Type B pancreatic cell (in vitro differentiated cells): ENCODE data around the gene PODXL. TPM values are rescaled to one million over a fixed set of nuclear protein-coding genes. Genes with fewer than 3 reads are reported as not detected.

ENCODE experiments used
- DNase-seq: peaks from one replicate; pipeline ENCODE4 v3.0.0; 2021; ENCODE audit warnings: mixed read lengths; ENCODE audit not compliant: unreplicated experiment; ENCODE audit errors: extremely low spot score
- H3K27ac Mint-ChIP-seq: 2 replicates; pipeline ENCODE4 v1.8.0; 2021; ENCODE audit warnings: mild to moderate bottlenecking, mixed read lengths
- H3K27me3 Mint-ChIP-seq: 2 replicates; pipeline ENCODE4 v1.8.0; 2021; ENCODE audit warnings: mixed read lengths
- H3K36me3 Mint-ChIP-seq: 2 replicates; pipeline ENCODE4 v1.8.0; 2021; ENCODE audit warnings: mixed read lengths
- H3K4me1 Mint-ChIP-seq: one replicate; pipeline ENCODE4 v1.8.0; 2021; ENCODE audit warnings: mixed read lengths; ENCODE audit not compliant: unreplicated experiment
- H3K4me3 Mint-ChIP-seq: 2 replicates; pipeline ENCODE4 v1.8.0; 2021; ENCODE audit warnings: mild to moderate bottlenecking, mixed read lengths
- H3K9me3 Mint-ChIP-seq: 2 replicates; pipeline ENCODE4 v1.8.0; 2021; ENCODE audit warnings: mixed read lengths
- CTCF ChIP-seq: fragments of 200-600 bp; sonication (generic); conservative IDR thresholded peaks from 2 replicates; pipeline ENCODE4 v1.5.0; 2021; ENCODE audit warnings: antibody characterized with exemption, mild to moderate bottlenecking
- total RNA-seq: library from RNA; stranded (reverse); gene quantifications from 2 replicates; pipeline ENCODE4 v1.2.1, GENCODE V29; 2021; ENCODE audit warnings: low replicate concordance

The PODXL gene
- total RNA-seq, 1 donor from 2014 or later = 44.1 TPM

GRCh38 chr7:131555552-131556052, 826 bp downstream of the PODXL start:
- DNase-seq = no peak
- Mint-ChIP-seq H3K36me3 (no peaks in the 10 kb centered on the region), H3K9me3 (no peaks in the 10 kb centered on the region), H3K27ac (peak overlapping the region; percentile 53), H3K27me3 (peaks cover 64% of the 10 kb centered on the region), H3K4me1 (no peaks in the 10 kb centered on the region), H3K4me3 (peak overlapping the region; percentile 87)
- no peak for TF ChIP-seq CTCF

GRCh38 chr7:131554880-131555516, 1.4 kb downstream of the PODXL start:
- Mint-ChIP-seq H3K36me3 (no peaks in the 10 kb centered on the region), H3K27me3 (peaks cover 61% of the 10 kb centered on the region), H3K4me3 (peak overlapping the region; percentile 87), H3K9me3 (no peaks in the 10 kb centered on the region), H3K4me1 (no peaks in the 10 kb centered on the region), H3K27ac (peak overlapping the region; percentile 53)
- no peak for TF ChIP-seq CTCF
- DNase-seq = no peak

GRCh38 chr7:131553931-131554330, 2.5 kb downstream of the PODXL start:
- H3K4me3 Mint-ChIP-seq = peak overlapping the region; percentile 87
- TF ChIP-seq CTCF = no peak
- no peaks in the 10 kb centered on the region for H3K4me1 Mint-ChIP-seq
- H3K27me3 Mint-ChIP-seq = peaks cover 56% of the 10 kb centered on the region
- no peaks in the 10 kb centered on the region for H3K36me3 Mint-ChIP-seq
- H3K9me3 Mint-ChIP-seq = no peaks in the 10 kb centered on the region
- H3K27ac Mint-ChIP-seq = peak overlapping the region; percentile 47
- DNase-seq = no peak

GRCh38 chr7:131552053-131552452, 4.4 kb downstream of the PODXL start:
- Mint-ChIP-seq H3K9me3 (no peaks in the 10 kb centered on the region), H3K4me1 (no peaks in the 10 kb centered on the region), H3K27me3 (peaks cover 38% of the 10 kb centered on the region), H3K4me3 (no peak overlapping the region), H3K36me3 (no peaks in the 10 kb centered on the region), H3K27ac (no peak overlapping the region)
- DNase-seq = no peak
- TF ChIP-seq CTCF = no peak

GRCh38 chr7:131550846-131551245, 5.6 kb downstream of the PODXL start:
- peaks cover 3% of the 10 kb centered on the region for H3K4me1 Mint-ChIP-seq

More at GRCh38 chr7:131550846-131551245, 5.6 kb downstream of the PODXL start:
- TF ChIP-seq CTCF = no peak
- DNase-seq = no peak
- Mint-ChIP-seq H3K27ac (no peak overlapping the region), H3K4me3 (no peak overlapping the region), H3K36me3 (no peaks in the 10 kb centered on the region), H3K27me3 (peaks cover 36% of the 10 kb centered on the region), H3K9me3 (no peaks in the 10 kb centered on the region)
